Right renal cortex interstitium (tissue), 3 donors: ENCODE results near the gene DHRS4L2. TPM values are rescaled to one million over a fixed set of nuclear protein-coding genes. Genes with fewer than 3 reads are reported as not detected.
"Not testable (repeated sequence)": the region's sequence is repeated elsewhere in the genome, so short reads cannot be mapped to it uniquely, and the experiment has no call there.

Experiments
- DNase-seq, 3 donors: peaks; one replicate each; pipeline ENCODE4 v3.0.0-alpha.2; 2013; ENCODE audit warnings: low read depth in 3 of 3, low spot score in 2 of 3
- polyA plus RNA-seq, 3 donors: library from polyadenylated mRNA; unstranded; fragments of 120-200 nt; gene quantifications; one replicate each; pipeline ENCODE4 v1.2.1, GENCODE V29; 2013; ENCODE audit not compliant: insufficient read length in 3 of 3

The DHRS4L2 gene
- polyA plus RNA-seq, 3 donors = 30.8 to 43.1 (median 37.2) TPM

DNA sequence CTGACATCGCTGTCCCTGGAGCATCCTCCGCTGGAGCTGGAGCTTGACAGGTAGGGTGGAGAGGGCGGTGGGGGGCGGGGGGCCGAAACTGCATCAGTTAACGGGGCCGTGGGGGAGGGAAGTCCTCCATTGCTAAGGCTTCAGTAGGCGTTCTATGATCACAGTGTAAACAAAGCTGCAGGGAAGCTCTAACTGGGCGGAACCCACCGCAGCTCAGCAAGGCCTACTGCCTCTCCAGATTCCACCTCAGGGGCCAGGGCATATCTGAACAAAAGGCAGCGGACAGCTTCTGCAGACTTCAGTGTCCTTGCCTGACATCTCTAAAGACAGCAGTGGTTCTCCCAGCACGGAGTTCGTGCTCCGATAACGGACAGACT lies 18.5 kb upstream of the DHRS4L2 start:
- not testable (repeated sequence) for DNase-seq

DNA sequence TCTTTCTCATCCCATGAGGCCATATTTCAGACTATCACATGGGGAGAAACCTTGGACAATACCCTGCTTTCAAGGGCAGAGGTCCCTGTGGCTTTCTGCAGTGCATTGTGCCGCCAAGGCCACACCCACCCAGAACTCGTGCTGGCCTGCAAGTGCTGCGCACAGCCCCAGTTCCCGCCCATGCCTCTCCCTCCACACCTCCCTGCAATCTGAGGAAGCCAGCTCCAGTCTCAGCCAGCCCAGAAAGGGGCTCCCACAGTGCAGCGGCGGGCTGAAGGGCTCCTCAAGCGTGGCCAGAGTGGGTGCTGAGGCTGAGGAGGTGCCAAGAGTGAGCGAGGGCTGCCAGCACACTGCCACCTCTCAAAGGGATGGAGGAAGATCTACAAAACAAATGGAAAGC lies 15.6 kb upstream of the DHRS4L2 start:
- DNase-seq = not testable (repeated sequence)

DNA sequence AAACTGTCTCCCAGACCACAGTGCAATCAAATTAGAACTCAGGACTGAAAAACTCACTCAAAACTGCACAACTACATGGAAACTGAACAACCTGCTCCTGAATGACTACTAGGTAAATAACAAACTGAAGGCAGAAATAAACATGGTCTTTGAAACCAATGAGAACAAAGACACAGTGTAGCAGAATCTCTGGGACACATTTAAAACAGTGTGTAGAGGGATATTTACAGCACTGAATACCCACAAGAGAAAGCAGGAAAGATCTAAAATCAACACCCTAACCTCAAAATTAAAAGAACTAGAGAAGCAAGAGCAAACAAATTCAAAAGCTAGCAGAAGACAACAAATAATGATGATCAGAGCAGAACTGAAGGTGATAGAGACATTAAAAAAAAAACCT lies 14.7 kb upstream of the DHRS4L2 start:
- not testable (repeated sequence) for DNase-seq

DNA sequence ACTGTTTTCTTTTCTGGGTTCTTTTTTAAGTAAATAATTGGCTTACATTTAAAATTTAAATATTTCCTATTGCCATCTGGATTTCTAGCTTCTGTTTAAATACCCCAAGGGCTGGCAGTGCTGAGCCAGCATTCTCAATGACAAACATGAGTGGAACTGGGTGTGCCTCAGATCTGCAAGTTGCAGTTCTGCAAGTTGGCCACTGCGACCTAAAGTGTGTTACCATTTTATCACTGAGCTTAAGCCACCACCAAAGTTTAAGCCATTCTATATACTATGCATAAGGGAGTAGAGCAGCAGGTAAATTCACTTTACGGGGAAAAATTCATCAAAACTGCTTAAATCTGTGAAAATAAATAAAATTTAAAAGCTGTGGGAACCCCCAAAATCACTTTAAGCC lies 11.5 kb upstream of the DHRS4L2 start:
- DNase-seq = not testable (repeated sequence)

DNA sequence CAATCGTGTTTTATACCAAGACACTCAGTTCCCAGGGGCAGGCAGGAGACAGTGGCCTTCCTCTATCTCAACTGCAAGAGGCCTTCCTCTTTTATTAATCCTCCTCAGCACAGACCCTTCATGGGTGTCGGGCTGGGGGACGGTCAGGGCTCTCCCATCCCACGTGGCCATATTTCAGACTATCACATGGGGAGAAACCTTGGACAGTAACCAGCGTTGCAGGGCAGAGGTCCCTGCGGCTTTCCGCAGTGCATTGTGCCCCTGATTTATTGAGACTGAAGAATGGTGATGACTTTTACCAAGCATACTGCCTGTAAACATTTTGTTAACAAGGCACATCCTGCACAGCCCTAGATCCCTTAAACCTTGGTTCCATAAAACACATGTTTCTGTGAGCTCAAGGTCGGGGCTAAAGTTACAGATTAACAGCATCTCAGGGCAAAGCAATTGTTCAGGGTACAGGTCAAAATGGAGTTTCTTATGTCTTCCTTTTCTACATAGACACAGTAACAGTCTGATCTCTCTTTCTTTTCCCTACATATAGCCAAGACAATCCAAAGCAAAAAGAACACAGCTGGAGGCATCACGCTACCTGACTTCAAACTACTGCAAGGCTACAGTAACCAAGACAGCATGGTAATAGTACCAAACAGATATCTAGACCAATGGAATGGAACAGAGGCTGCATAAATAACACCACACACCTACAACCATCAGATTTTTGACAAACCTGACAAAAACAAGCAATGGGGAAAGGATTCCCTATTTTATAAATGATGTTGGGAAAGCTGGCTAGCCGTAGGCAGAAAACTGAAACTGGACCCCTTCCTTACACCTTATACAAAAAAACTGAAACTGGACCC lies 6.5 kb upstream of the DHRS4L2 start:
- DNase-seq = not testable (repeated sequence)

- DNase-seq = no peak
These were observed 3.7 kb upstream of the DHRS4L2 start for GRCh38 chr14:23984891-23985602.

GRCh38 chr14:23988223-23988606 lies 514 bp upstream of the DHRS4L2 start:
- DNase-seq = not testable (repeated sequence)

GRCh38 chr14:23989734-23990445 lies 1.2 kb downstream of the DHRS4L2 start:
- DNase-seq = not testable (repeated sequence)

DNA sequence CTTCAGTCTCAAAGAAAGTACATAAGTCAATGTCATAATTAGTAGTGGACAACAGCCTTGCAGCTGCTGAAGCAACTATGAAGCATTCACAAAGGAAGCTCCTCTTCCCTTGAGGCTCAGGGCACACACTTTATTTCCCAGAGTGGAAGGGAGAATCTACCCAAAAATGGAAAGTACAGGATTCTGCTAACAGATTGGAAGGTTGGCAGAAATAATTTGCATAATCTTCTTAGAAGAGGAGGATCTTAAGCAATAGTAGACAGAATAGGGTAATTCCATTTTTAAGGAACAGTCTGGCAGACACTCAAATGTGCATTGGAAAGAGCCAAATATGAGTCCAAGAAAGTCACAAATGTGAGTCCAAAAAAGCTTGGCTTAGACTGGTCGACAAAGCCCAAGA lies 2.2 kb downstream of the DHRS4L2 start:
- DNase-seq = not testable (repeated sequence)

GRCh38 chr14:23993042-23993441 lies 4.3 kb downstream of the DHRS4L2 start:
- DNase-seq = not testable (repeated sequence)

- DNase-seq = not testable (repeated sequence)
These were observed 7.3 kb downstream of the DHRS4L2 start for GRCh38 chr14:23996009-23996408.

- DNase-seq = not testable (repeated sequence)
These were observed 8.1 kb downstream of the DHRS4L2 start for GRCh38 chr14:23996825-23997224.

- DNase-seq = not testable (repeated sequence)
These were observed 10.9 kb downstream of the DHRS4L2 start for GRCh38 chr14:23999640-24000039.

DNA sequence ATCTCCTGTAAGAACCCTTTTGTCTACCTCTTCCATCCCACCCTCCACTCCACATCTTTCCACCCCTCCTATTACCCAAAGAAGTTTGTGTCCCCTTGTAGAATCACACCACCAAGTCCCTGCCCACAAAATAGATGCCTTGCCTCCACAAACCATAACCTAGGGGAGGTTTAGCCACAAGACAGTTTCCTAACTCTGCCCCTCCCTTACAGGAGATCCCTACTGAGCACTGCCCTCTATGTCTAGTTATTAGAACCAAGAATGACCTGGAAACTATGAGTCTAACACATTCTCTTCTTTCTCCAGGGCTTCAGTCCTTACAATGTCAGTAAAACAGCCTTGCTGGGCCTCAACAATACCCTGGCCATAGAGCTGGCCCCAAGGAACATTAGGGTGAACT lies 12.3 kb downstream of the DHRS4L2 start:
- DNase-seq = not testable (repeated sequence)

DNA sequence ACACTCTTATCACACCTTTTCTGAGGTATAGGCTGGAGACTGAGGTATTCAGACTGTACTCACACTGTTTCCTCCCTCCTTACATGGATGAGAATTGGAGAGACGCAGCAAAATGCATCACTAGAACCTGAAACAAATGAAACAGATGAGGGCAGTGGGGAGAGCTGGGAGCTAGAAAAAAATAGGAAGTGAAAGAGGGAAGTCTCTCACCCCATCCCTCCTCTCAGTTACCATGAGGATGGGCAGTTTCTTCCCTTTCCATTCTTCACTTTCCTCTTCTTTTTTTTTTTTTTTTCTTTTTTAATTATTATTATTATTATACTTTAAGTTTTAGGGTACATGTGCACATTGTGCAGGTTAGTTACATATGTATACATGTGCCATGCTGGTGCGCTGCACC lies 12.9 kb downstream of the DHRS4L2 start:
- DNase-seq = not testable (repeated sequence)

GRCh38 chr14:24006471-24006816 lies 17.7 kb downstream of the DHRS4L2 start:
- not testable (repeated sequence) for DNase-seq

- not testable (repeated sequence) for DNase-seq
These were observed 18.3 kb downstream of the DHRS4L2 start for GRCh38 chr14:24006817-24007652.

DNA sequence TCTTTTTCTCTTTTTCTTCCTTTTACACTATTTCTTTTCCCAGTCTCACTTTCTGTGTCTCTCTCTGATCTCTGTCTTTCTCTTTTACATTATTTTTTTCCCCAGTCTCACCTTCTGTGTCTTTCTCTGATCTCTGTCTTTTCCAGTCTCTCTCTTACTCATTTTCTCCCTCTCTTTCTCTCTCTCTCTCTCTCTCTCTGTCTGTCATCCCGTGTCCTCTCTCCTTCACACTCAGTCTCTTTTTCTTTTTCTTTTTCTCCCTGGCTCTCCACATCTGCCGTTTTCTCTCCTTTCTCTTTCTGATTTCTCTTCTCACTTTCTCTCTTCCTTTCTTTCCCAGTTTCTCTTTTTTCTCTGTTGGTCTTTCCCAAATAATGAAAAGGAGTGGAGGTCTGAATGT lies 22.3 kb downstream of the DHRS4L2 start:
- DNase-seq = no peak

DNA sequence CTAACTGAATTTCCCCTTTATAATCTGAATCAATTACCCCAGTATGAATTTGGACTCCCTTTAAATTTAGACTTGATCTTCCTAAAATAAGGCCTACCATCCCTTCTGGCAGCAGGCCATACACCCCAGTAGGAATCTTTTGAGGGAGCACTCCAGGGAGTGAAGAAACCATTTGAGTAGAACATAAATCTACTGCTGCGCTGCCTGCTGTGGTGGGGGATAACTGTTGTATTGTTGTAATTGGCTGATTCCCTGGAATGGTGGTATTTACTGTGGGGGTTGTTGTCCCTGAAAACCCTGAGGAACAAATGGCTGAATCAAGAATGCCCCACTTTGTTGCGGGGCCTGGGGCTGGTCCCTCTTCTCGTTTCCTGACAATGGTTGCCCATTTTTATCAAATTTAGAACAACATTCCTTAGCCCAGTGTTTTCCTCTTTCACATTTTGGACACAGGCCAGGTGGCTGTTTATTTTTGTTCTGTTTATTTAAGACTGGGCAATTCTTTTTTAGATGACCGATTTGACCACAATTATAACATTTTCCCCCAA lies 24.1 kb downstream of the DHRS4L2 start:
- DNase-seq = not testable (repeated sequence)
